ENCODE data around the gene APPBP2. TPM values are rescaled to one million over a fixed set of nuclear protein-coding genes. Genes with fewer than 3 reads are reported as not detected.
A peak's percentile ranks its signal among the peaks of the same experiment; 100 is the strongest.

APPBP2 gene
- total and polyA plus RNA-seq, 8 donors = 4.0 to 29.6 (median 18.3) TPM

- intact Hi-C loops (cut with DNase I) = no loop called here
- Histone ChIP-seq H3K27ac (no peak overlapping the region), H3K36me3 (no peaks in the 10 kb centered on the region), H3K4me1 (no peaks in the 10 kb centered on the region), H3K9me3 (no peaks in the 10 kb centered on the region), H3K4me3 (no peak overlapping the region), H3K27me3 (no peaks in the 10 kb centered on the region)
- WGBS, 2 donors = 46 to 47% methylated on average over 3 of the region's 3 CpGs
- FAIRE-seq (no peak), DNase-seq (no peak), ATAC-seq (peak in 3 of 4 donors; percentile 37 to 41 (median 40))
- TF ChIP-seq CTCF (IDR thresholded peaks at IDR 0.05) = no peak
Measured at GRCh38 chr17:60562421-60562820, 36.4 kb upstream of the APPBP2 start.

- intact Hi-C loops (cut with DNase I) = no loop called here
- no peak for FAIRE-seq
- H3K27ac ChIP-seq = no peak overlapping the region
- no peak for DNase-seq
- TF ChIP-seq CTCF (IDR thresholded peaks at IDR 0.05) = no peak
- H3K4me3 ChIP-seq = no peak overlapping the region
- H3K36me3 ChIP-seq = no peaks in the 10 kb centered on the region
- H3K4me1 ChIP-seq = no peaks in the 10 kb centered on the region
- WGBS, 2 donors = 85 to 89% methylated on average over 11 of the region's 11 CpGs
- H3K27me3 ChIP-seq = no peaks in the 10 kb centered on the region
- H3K9me3 ChIP-seq = no peaks in the 10 kb centered on the region
- no peak for ATAC-seq
Measured at GRCh38 chr17:60560860-60561257, 34.8 kb upstream of the APPBP2 start.

- Histone ChIP-seq H3K27me3 (no peaks in the 10 kb centered on the region), H3K36me3 (no peaks in the 10 kb centered on the region), H3K27ac (no peak overlapping the region), H3K4me3 (no peak overlapping the region), H3K4me1 (no peaks in the 10 kb centered on the region), H3K9me3 (no peaks in the 10 kb centered on the region)
- FAIRE-seq (no peak), DNase-seq (no peak), ATAC-seq (no peak)
- intact Hi-C loops (cut with DNase I) = no loop called here
- WGBS, 2 donors = 89 to 93% methylated on average over 26 of the region's 26 CpGs
- no peak for TF ChIP-seq CTCF (IDR thresholded peaks at IDR 0.05)
Measured at GRCh38 chr17:60559995-60560859, 34.2 kb upstream of the APPBP2 start.

- H3K9me3 ChIP-seq = no peaks in the 10 kb centered on the region
- FAIRE-seq (no peak), DNase-seq (no peak), ATAC-seq (no peak)
- no peaks in the 10 kb centered on the region for H3K36me3 ChIP-seq
- intact Hi-C loops (cut with DNase I) = no loop called here
- no peak for TF ChIP-seq CTCF (IDR thresholded peaks at IDR 0.05)
- H3K4me1 ChIP-seq = no peaks in the 10 kb centered on the region
- H3K4me3 ChIP-seq = no peak overlapping the region
- no peaks in the 10 kb centered on the region for H3K27me3 ChIP-seq
- no peak overlapping the region for H3K27ac ChIP-seq
- 91 to 93% methylated on average over 8 of the region's 8 CpGs for WGBS, 2 donors
Measured at GRCh38 chr17:60559659-60559994, 33.6 kb upstream of the APPBP2 start.

- TF ChIP-seq CTCF (IDR thresholded peaks at IDR 0.05) = no peak
- Histone ChIP-seq H3K27me3 (no peaks in the 10 kb centered on the region), H3K27ac (no peak overlapping the region), H3K4me3 (no peak overlapping the region), H3K36me3 (no peaks in the 10 kb centered on the region), H3K9me3 (no peaks in the 10 kb centered on the region), H3K4me1 (no peaks in the 10 kb centered on the region)
- intact Hi-C loops (cut with DNase I) = no loop called here
- DNase-seq = no peak
- ATAC-seq = no peak
- 74 to 79% methylated on average over 2 of the region's 2 CpGs for WGBS, 2 donors
- FAIRE-seq = no peak
Measured at GRCh38 chr17:60557805-60558204, 31.8 kb upstream of the APPBP2 start.

Data from pancreas (tissue), 10 donors.